Left forelimb (tissue), 1 donor: Measurements from ENCODE around the gene OR2D2.
"Not testable (repeated sequence)": the region's sequence is repeated elsewhere in the genome, so short reads cannot be mapped to it uniquely, and the experiment has no call there.

Experiments
- DNase-seq: peaks from one replicate; pipeline ENCODE4 v3.0.0-alpha.2; 2018; ENCODE audit warnings: low spot score

Gene OR2D2

GRCh38 chr11:6876914-6877313 lies 15.4 kb downstream of the OR2D2 start:
- no peak for DNase-seq

GRCh38 chr11:6876325-6876724 lies 16.0 kb downstream of the OR2D2 start, which contains the start of gene OR10A4:
Gene OR10A4, plus strand, starts transcription at chr11:6876625. Its CDS starts 23 bp downstream, at chr11:6876648.
- no peak for DNase-seq

GRCh38 chr11:6875761-6876160 lies 16.5 kb downstream of the OR2D2 start:
- no peak for DNase-seq

GRCh38 chr11:6871278-6871677 lies 21.0 kb downstream of the OR2D2 start:
- no peak for DNase-seq

- no peak for DNase-seq
These were observed 27.9 kb downstream of the OR2D2 start for GRCh38 chr11:6864438-6864837.

GRCh38 chr11:6862961-6863360 lies 29.3 kb downstream of the OR2D2 start, which contains the start of gene OR10A2:
Gene OR10A2, plus strand, starts transcription at chr11:6863057. Its CDS starts 6,698 bp downstream, at chr11:6869755.
- no peak for DNase-seq

GRCh38 chr11:6856871-6857270 lies 35.4 kb downstream of the OR2D2 start:
- no peak for DNase-seq

- no peak for DNase-seq
These were observed 36.2 kb downstream of the OR2D2 start for GRCh38 chr11:6855971-6856541.

GRCh38 chr11:6854801-6855200 lies 37.5 kb downstream of the OR2D2 start:
- not testable (repeated sequence) for DNase-seq

GRCh38 chr11:6850526-6850925 lies 41.8 kb downstream of the OR2D2 start:
- DNase-seq: no peak

- DNase-seq: no peak
These were observed 46.9 kb downstream of the OR2D2 start, which contains the start of gene OR10A5 for GRCh38 chr11:6845383-6845782. Gene OR10A5, plus strand, starts transcription at chr11:6845683. Its CDS starts 0 bp downstream, at chr11:6845683.

GRCh38 chr11:6844356-6844755 lies 47.9 kb downstream of the OR2D2 start:
- no peak for DNase-seq

GRCh38 chr11:6843670-6844069 lies 48.6 kb downstream of the OR2D2 start:
- DNase-seq: no peak

GRCh38 chr11:6841694-6842093 lies 50.6 kb downstream of the OR2D2 start:
- no peak for DNase-seq
